Mucosa of descending colon (tissue), 3 donors: ENCODE results near the gene ARAP3. TPM values are rescaled to one million over a fixed set of nuclear protein-coding genes. Genes with fewer than 3 reads are reported as not detected.

Source experiments
- ATAC-seq: fragments of 200-7000 bp; cut with Tn5 transposase; one replicate; pipeline ENCODE4 v1.9.1; 2020; ENCODE audit warnings: mild to moderate bottlenecking, moderate library complexity
- DNase-seq, 3 donors: peaks; one replicate each; pipeline ENCODE4 v3.0.0-alpha.2; 2020
- H3K36me3 ChIP-seq: fragments of 200-600 bp; one replicate; pipeline ENCODE4 v1.8.0; 2021; ENCODE audit warnings: low read depth, mild to moderate bottlenecking
- H3K4me1 ChIP-seq: fragments of 200-600 bp; one replicate; pipeline ENCODE4 v1.8.0; 2021; ENCODE audit warnings: low read depth, mild to moderate bottlenecking
- H3K4me3 ChIP-seq: fragments of 200-600 bp; one replicate; pipeline ENCODE4 v1.8.0; 2021; ENCODE audit warnings: mild to moderate bottlenecking
- H3K9me3 ChIP-seq: fragments of 200-600 bp; one replicate; pipeline ENCODE4 v1.8.0; 2021; ENCODE audit warnings: mild to moderate bottlenecking
- CTCF ChIP-seq: fragments of 200-600 bp; IDR thresholded peaks from one replicate; pipeline ENCODE4 v1.8.0; 2022; ENCODE audit warnings: antibody characterized with exemption, mild to moderate bottlenecking
- intact Hi-C, 2 donors: fragments of 100-400 bp; cut with DNase I in 1 of 2; cut with micrococcal nuclease in 1 of 2; formaldehyde crosslinking; loops; one replicate each; pipeline versions ENCODE4 v1.11.0 to v1.11.1; 2022; cut with DNase I, micrococcal nuclease
- total RNA-seq, 3 donors: library from RNA; stranded (reverse); fragmentation: NEBNext Ultra II Directional in 2 of 3; extraction: Animal tissue kit (Norgen Biotek cat#: 25700) in 2 of 3; gene quantifications; one replicate each; pipeline versions ENCODE4 v1.2.1 to v1.2.4, GENCODE V29; 2021 to 2023
- donor health status: DM: no; HTN: no; CAD: no; lungs with moderate emphysema.
- donor health status: DM: no; HTN: no; CAD: no.
- donor health status: DM: no; HTN: yes; CAD: no.

ARAP3 gene
- total RNA-seq, 3 donors from 2014 or later = 5.7 to 10.9 (median 8.0) TPM

GRCh38 chr5:141706121-141706520 is 24.1 kb upstream of the ARAP3 start:
- Histone ChIP-seq H3K9me3 (no peaks in the 10 kb centered on the region), H3K4me3 (no peak overlapping the region), H3K4me1 (peaks cover 31% of the 10 kb centered on the region), H3K36me3 (no peaks in the 10 kb centered on the region)
- intact Hi-C loops = no loop called here
- DNase-seq = no peak
- TF ChIP-seq CTCF = no peak
- no peak for ATAC-seq

- intact Hi-C loops = no loop called here
- Histone ChIP-seq H3K36me3 (no peaks in the 10 kb centered on the region), H3K4me3 (no peak overlapping the region), H3K9me3 (no peaks in the 10 kb centered on the region), H3K4me1 (peaks cover 31% of the 10 kb centered on the region)
- TF ChIP-seq CTCF = no peak
- ATAC-seq (no peak), DNase-seq (no peak)
Observed at GRCh38 chr5:141705469-141705868, 23.4 kb upstream of the ARAP3 start.

GRCh38 chr5:141704782-141705297 is 22.8 kb upstream of the ARAP3 start:
- intact Hi-C loops = loop anchor here in 1 of 2 donors (5.0 kb wide), 1 partner anchor 177 kb away; no protein-coding TSS in a partner anchor
- no peak for TF ChIP-seq CTCF
- peak in 1 of 3 donors; percentile 58 for DNase-seq
- peak; percentile 69 for ATAC-seq
- Histone ChIP-seq H3K9me3 (no peaks in the 10 kb centered on the region), H3K4me3 (no peak overlapping the region), H3K36me3 (no peaks in the 10 kb centered on the region), H3K4me1 (peaks cover 31% of the 10 kb centered on the region)

- Histone ChIP-seq H3K36me3 (no peaks in the 10 kb centered on the region), H3K4me1 (peaks cover 31% of the 10 kb centered on the region), H3K4me3 (no peak overlapping the region), H3K9me3 (no peaks in the 10 kb centered on the region)
- intact Hi-C loops = loop anchor here in 1 of 2 donors (5.0 kb wide), 1 partner anchor 179 kb away; no protein-coding TSS in a partner anchor
- DNase-seq (peak in 1 of 3 donors; percentile 46), ATAC-seq (no peak)
- no peak for TF ChIP-seq CTCF
Observed at GRCh38 chr5:141703133-141703561, 21.1 kb upstream of the ARAP3 start.

- TF ChIP-seq CTCF = no peak
- ATAC-seq (no peak), DNase-seq (no peak)
- intact Hi-C loops = loop anchor here in 1 of 2 donors (5.0 kb wide), 1 partner anchor 181 kb away; no protein-coding TSS in a partner anchor
- Histone ChIP-seq H3K9me3 (no peaks in the 10 kb centered on the region), H3K36me3 (no peaks in the 10 kb centered on the region), H3K4me3 (no peak overlapping the region), H3K4me1 (peaks cover 30% of the 10 kb centered on the region)
Observed at GRCh38 chr5:141701360-141702119, 19.5 kb upstream of the ARAP3 start.
